ENCODE data around the gene GRIK5.

GRIK5 gene

GRCh38 chr19:42086770-42087550 is 17.0 kb upstream of the GRIK5 start:
- Histone ChIP-seq H3K4me1 (ENCODE audit: control insufficient read depth, low read length) (peaks cover 47% of the 10 kb centered on the region), H3K79me2 (ENCODE audit: control insufficient read depth, low read length) (peaks cover 5% of the 10 kb centered on the region), H3K9me2 (replicated peaks; ENCODE audit: control insufficient read depth, low read length) (no peaks in the 10 kb centered on the region), H3K9me3 (ENCODE audit: control insufficient read depth, insufficient read depth, low read length) (no peaks in the 10 kb centered on the region), H3K4me3 (ENCODE audit: low read length) (no peak overlapping the region), H3K27ac (ENCODE audit: low read depth, low read length) (no peak overlapping the region), H3K4me2 (ENCODE audit: low read length) (no peak overlapping the region), H3K27me3 (ENCODE audit: control insufficient read depth, low read length) (no peaks in the 10 kb centered on the region), H3K36me3 (ENCODE audit: control insufficient read depth, low read length) (peaks cover 17% of the 10 kb centered on the region), H4K20me1 (ENCODE audit: control insufficient read depth, insufficient read depth, low read depth, low read length) (no peaks in the 10 kb centered on the region; the same call in 1 of the 2 replicates), H3F3A (ENCODE audit: control insufficient read depth, insufficient read depth) (peaks cover 44% of the 10 kb centered on the region)
- TF ChIP-seq CTCF (IDR thresholded peaks at IDR 0.05; ENCODE audit: low read depth, low read length, poor library complexity, severe bottlenecking) (no peak), EZH2phosphoT487 (IDR thresholded peaks at IDR 0.05; ENCODE audit: borderline replicate concordance, low read length) (no peak)

- peaks cover 44% of the 10 kb centered on the region for H3F3A ChIP-seq (ENCODE audit: control insufficient read depth, insufficient read depth)
- TF ChIP-seq CTCF (IDR thresholded peaks at IDR 0.05; ENCODE audit: low read depth, low read length, poor library complexity, severe bottlenecking) (no peak), EZH2phosphoT487 (IDR thresholded peaks at IDR 0.05; ENCODE audit: borderline replicate concordance, low read length) (no peak)
- H3K79me2 ChIP-seq (ENCODE audit: control insufficient read depth, low read length): peaks cover 12% of the 10 kb centered on the region
- no peaks in the 10 kb centered on the region for H3K27me3 ChIP-seq (ENCODE audit: control insufficient read depth, low read length)
- H3K4me2 ChIP-seq (ENCODE audit: low read length): no peak overlapping the region
- peaks cover 17% of the 10 kb centered on the region for H3K36me3 ChIP-seq (ENCODE audit: control insufficient read depth, low read length)
- H4K20me1 ChIP-seq (ENCODE audit: control insufficient read depth, insufficient read depth, low read depth, low read length): no peaks in the 10 kb centered on the region; the same call in 1 of the 2 replicates
- H3K9me3 ChIP-seq (ENCODE audit: control insufficient read depth, insufficient read depth, low read length): no peaks in the 10 kb centered on the region
- no peak overlapping the region for H3K27ac ChIP-seq (ENCODE audit: low read depth, low read length)
- no peak overlapping the region for H3K4me3 ChIP-seq (ENCODE audit: low read length)
- H3K9me2 ChIP-seq (replicated peaks; ENCODE audit: control insufficient read depth, low read length): no peaks in the 10 kb centered on the region
- peaks cover 41% of the 10 kb centered on the region for H3K4me1 ChIP-seq (ENCODE audit: control insufficient read depth, low read length)
These were observed 16.3 kb upstream of the GRIK5 start for GRCh38 chr19:42086188-42086736.

- Histone ChIP-seq H3K36me3 (ENCODE audit: control insufficient read depth, low read length) (peaks cover 38% of the 10 kb centered on the region), H3K4me1 (ENCODE audit: control insufficient read depth, low read length) (peaks cover 16% of the 10 kb centered on the region), H3K9me3 (ENCODE audit: control insufficient read depth, insufficient read depth, low read length) (no peaks in the 10 kb centered on the region), H3K9me2 (replicated peaks; ENCODE audit: control insufficient read depth, low read length) (no peaks in the 10 kb centered on the region), H3K27me3 (ENCODE audit: control insufficient read depth, low read length) (no peaks in the 10 kb centered on the region), H3K79me2 (ENCODE audit: control insufficient read depth, low read length) (peaks cover 39% of the 10 kb centered on the region), H3K27ac (ENCODE audit: low read depth, low read length) (no peak overlapping the region), H3K4me3 (ENCODE audit: low read length) (no peak overlapping the region), H3F3A (ENCODE audit: control insufficient read depth, insufficient read depth) (peaks cover 34% of the 10 kb centered on the region), H3K4me2 (ENCODE audit: low read length) (no peak overlapping the region), H4K20me1 (ENCODE audit: control insufficient read depth, insufficient read depth, low read depth, low read length) (0 out of 2 replicates have a peak, but pooled peaks cover 5% of the 10 kb centered on the region)
- TF ChIP-seq CTCF (IDR thresholded peaks at IDR 0.05; ENCODE audit: low read depth, low read length, poor library complexity, severe bottlenecking) (no peak), EZH2phosphoT487 (IDR thresholded peaks at IDR 0.05; ENCODE audit: borderline replicate concordance, low read length) (no peak)
These were observed 13.5 kb upstream of the GRIK5 start for GRCh38 chr19:42083537-42083936.

Data from DOHH2 (cell line).